NCI-H2081 treated with DMSO at 0.1 percent for 48 hours (cell line): Measurements from ENCODE around the gene VSTM2B.
"Not testable (repeated sequence)": the region's sequence is repeated elsewhere in the genome, so short reads cannot be mapped to it uniquely, and the experiment has no call there.

Experiments
- DNase-seq: peaks from one replicate; lab custom pipeline; 2025; lab: John Stamatoyannopoulos, UW

The VSTM2B gene

GRCh38 chr19:29546583-29547190 lies 20.9 kb downstream of the VSTM2B start:
- no peak for DNase-seq

- no peak for DNase-seq
Measured at GRCh38 chr19:29547361-29547960, 21.7 kb downstream of the VSTM2B start.

- no peak for DNase-seq
Measured at GRCh38 chr19:29547981-29548380, 22.2 kb downstream of the VSTM2B start.

- no peak for DNase-seq
Measured at GRCh38 chr19:29548483-29549085, 22.8 kb downstream of the VSTM2B start.

- DNase-seq = no peak
Measured at GRCh38 chr19:29549105-29550070, 23.6 kb downstream of the VSTM2B start.

GRCh38 chr19:29550896-29551295 lies 25.1 kb downstream of the VSTM2B start:
- no peak for DNase-seq

GRCh38 chr19:29551774-29552173 lies 26.0 kb downstream of the VSTM2B start:
- DNase-seq = no peak

GRCh38 chr19:29552454-29553280 lies 26.9 kb downstream of the VSTM2B start:
- no peak for DNase-seq

GRCh38 chr19:29554149-29554548 lies 28.4 kb downstream of the VSTM2B start:
- no peak for DNase-seq

- DNase-seq = not testable (repeated sequence)
Measured at GRCh38 chr19:29559110-29559509, 33.3 kb downstream of the VSTM2B start.

GRCh38 chr19:29559743-29560142 lies 33.9 kb downstream of the VSTM2B start:
- no peak for DNase-seq

GRCh38 chr19:29560313-29561075 lies 34.7 kb downstream of the VSTM2B start:
- no peak for DNase-seq

- DNase-seq = no peak
Measured at GRCh38 chr19:29561601-29562000, 35.8 kb downstream of the VSTM2B start.

GRCh38 chr19:29562299-29563297 lies 36.8 kb downstream of the VSTM2B start:
- DNase-seq = no peak

GRCh38 chr19:29563486-29564101 lies 37.8 kb downstream of the VSTM2B start:
- DNase-seq = no peak

- no peak for DNase-seq
Measured at GRCh38 chr19:29564574-29565005, 38.8 kb downstream of the VSTM2B start.

- DNase-seq = no peak
Measured at GRCh38 chr19:29565171-29565570, 39.4 kb downstream of the VSTM2B start.

- no peak for DNase-seq
Measured at GRCh38 chr19:29566496-29567054, 40.8 kb downstream of the VSTM2B start.
